Measurements from ENCODE around the gene KIAA1217.

DNA sequence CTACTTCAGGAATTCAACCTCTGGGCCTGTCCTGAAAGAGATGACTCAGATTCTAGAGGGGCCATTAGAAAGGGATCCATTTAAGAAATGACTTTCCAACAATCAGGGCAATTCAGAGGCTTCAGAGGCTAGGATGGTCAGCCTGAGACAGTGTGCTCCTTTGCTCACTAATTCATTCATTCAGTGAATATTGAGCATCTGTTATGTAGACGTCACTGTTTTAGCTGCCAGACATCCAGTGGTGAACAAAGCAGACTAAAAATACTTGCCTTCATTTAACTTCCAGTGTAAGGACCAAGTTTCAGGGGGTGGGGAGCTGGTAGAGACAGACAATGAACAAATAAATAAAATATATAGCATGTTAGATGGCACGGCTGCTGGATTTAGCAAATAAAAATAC is 1.6 kb downstream of the KIAA1217 start:
- TF ChIP-seq POLR2AphosphoS5 (IDR thresholded peaks at IDR 0.05; ENCODE audit: low read depth, low read length) (no peak), TAF1 (IDR thresholded peaks at IDR 0.05; ENCODE audit: borderline replicate concordance, insufficient read depth, low read length) (no peak), FOXP2 (optimal IDR thresholded peaks at IDR 0.05; ENCODE audit: borderline replicate concordance, extremely low read depth, extremely low read length, insufficient read depth) (no peak), SIN3A (IDR thresholded peaks at IDR 0.05; ENCODE audit: borderline replicate concordance, insufficient read depth, low read length) (no peak)
- TF ChIP-seq, protein P1, sequence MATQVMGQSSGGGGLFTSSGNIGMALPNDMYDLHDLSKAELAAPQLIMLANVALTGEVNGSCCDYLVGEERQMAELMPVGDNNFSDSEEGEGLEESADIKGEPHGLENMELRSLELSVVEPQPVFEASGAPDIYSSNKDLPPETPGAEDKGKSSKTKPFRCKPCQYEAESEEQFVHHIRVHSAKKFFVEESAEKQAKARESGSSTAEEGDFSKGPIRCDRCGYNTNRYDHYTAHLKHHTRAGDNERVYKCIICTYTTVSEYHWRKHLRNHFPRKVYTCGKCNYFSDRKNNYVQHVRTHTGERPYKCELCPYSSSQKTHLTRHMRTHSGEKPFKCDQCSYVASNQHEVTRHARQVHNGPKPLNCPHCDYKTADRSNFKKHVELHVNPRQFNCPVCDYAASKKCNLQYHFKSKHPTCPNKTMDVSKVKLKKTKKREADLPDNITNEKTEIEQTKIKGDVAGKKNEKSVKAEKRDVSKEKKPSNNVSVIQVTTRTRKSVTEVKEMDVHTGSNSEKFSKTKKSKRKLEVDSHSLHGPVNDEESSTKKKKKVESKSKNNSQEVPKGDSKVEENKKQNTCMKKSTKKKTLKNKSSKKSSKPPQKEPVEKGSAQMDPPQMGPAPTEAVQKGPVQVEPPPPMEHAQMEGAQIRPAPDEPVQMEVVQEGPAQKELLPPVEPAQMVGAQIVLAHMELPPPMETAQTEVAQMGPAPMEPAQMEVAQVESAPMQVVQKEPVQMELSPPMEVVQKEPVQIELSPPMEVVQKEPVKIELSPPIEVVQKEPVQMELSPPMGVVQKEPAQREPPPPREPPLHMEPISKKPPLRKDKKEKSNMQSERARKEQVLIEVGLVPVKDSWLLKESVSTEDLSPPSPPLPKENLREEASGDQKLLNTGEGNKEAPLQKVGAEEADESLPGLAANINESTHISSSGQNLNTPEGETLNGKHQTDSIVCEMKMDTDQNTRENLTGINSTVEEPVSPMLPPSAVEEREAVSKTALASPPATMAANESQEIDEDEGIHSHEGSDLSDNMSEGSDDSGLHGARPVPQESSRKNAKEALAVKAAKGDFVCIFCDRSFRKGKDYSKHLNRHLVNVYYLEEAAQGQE (IDR thresholded peaks at IDR 0.05; ENCODE audit: insufficient read depth in 1 of 2, low read depth in 2 of 2, low read length in 2 of 2) = no peak

Measured in PFSK-1 (cell line).